RPMI8226 (cell line): ENCODE measurements around the gene SLC2A6.

Experiments
- DNase-seq: peaks from one replicate; pipeline ENCODE4 v3.0.0-alpha.2; 2015

The SLC2A6 gene, protein sequence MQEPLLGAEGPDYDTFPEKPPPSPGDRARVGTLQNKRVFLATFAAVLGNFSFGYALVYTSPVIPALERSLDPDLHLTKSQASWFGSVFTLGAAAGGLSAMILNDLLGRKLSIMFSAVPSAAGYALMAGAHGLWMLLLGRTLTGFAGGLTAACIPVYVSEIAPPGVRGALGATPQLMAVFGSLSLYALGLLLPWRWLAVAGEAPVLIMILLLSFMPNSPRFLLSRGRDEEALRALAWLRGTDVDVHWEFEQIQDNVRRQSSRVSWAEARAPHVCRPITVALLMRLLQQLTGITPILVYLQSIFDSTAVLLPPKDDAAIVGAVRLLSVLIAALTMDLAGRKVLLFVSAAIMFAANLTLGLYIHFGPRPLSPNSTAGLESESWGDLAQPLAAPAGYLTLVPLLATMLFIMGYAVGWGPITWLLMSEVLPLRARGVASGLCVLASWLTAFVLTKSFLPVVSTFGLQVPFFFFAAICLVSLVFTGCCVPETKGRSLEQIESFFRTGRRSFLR

DNA sequence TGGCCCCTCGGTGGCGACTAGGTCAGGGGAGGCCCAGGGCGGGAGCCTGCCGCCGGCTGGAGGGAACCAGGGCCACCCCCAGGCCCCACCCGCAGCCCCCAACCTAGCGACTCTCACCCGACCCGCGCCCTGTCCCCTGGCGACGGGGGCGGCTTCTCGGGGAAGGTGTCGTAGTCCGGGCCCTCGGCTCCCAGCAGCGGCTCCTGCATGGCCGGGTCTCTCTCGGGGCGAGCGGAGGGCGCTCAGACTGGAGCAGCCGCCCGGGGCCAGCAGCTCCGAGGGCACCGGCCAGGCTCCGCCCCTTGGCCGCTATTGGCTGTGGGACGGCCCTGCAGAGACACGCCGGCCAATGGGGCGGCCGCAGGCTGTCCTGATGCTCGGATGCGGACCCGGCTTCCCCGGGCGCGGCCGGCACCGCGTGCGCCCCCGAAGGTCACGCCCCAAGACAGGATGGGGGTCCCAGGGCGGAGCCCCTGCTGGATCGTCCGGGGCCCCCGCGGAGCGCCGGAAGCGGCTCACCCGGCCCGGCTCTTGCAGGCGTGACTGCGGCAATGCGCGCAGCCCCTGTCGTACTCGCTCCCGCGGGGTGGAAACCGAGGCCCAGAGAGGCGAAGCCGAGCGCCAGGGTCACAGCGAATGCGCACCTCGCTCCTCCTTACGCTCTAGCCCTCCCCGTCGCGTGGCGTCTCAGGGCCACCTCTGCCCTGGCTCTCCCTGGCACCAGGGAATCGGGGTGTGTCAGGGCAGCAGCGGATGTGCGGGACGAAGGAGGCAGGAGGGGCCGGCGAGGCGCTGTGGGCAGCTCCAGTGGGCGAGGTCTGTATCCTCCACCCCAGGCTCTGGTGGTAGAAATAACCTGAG, at the start of gene SLC2A6:
TSS of gene SLC2A6 (minus strand) at position 249 of the 861 bp plus-strand sequence. CDS start at position 209, 40 bp downstream.
- DNase-seq: peak; percentile 96

DNA sequence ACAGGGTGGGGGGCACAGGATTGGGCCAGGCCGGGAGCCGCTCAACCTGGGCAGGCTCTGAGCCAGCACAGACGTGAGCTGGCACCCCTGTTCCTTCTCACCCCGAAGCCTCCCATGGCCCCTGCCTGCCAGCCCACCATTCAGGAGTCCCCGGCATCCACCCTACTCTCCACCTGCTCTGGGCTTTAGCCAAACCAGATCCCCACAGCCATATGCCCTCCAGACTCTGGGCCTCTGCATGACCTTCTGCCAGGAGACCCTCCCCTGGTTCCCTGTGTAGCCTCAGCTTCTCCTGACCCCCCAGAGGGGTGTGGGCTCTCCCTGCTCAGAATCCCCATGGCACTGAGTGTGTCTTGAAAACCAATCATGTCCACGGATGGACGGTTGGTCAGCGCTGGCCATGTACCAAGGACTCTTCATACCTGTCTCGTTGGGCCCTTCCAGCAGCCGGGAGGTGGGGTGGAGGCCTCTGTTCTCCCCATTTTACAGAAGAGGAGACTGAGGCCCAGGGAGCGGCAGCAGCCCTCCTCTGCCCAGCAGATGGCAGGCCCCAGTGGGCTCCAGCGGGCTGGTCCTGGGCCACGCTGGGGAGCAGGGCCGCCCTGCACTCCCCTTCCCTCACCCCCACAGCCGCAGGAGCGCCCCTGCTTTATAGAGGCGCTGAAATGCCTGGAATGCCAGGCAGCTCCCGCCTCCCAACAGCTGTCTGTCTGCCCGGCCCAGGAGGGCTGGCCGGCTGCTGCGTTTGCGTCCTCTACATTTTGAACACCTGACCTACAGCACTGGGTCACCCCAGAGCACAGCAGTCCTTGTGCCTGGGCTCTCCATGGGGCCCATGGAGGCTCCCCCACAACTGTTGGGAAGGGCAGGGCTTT, 49.3 kb upstream of the SLC2A6 start:
- peak; percentile 40 for DNase-seq

DNA sequence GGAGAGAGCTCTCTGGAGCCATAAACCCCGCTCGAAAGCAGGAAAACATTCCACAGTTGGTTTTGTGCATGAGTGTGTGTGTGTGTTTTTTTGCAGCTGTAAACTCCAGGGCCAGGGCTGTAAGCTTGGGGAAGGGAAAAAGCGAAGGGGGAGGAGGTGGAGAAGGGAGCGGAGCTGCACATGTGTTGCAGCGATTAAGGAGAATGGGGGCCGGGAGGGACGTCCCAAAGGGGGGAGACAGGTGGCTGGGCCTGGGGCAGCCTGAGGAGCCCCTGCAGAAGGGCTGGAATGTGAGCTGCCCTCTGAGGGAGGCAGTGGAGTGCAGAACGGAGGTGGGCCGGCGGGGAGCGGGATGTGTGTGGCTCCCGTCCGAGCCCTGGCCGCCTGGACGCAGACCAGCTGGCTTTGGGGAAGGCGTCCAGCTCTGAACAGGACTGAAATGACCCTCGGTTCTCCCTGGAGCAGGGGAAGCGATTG, 48.6 kb upstream of the SLC2A6 start:
- no peak for DNase-seq

DNA sequence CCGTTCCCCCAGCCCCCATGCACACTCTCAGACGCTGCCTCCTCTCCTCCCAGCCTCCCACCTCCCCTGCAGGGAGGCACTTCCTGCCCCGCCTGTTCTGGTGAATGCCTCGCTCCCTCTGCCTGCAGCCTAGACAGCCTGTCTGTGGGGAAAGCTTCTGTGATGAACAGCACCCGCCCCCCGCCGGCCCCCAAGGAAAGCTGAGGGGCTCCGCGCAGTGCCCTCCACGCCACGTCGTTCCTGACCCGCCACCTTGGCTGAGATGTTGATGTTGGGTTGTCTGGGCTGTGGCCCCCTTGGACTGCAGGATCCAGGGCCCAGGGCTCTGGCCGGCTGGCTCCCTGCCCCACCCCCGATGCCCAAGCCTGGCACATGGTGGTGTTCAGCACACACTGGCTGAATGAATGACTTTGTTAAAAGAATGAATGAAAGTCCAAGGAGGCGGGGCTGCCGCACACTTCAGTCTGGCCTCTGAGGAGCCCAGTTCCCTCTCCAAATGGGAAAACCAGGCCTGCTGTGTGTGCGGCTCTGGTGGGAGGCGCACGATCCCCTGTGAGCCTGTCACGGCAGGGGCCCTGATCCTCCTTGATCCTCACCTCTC, 47.9 kb upstream of the SLC2A6 start:
- no peak for DNase-seq

DNA sequence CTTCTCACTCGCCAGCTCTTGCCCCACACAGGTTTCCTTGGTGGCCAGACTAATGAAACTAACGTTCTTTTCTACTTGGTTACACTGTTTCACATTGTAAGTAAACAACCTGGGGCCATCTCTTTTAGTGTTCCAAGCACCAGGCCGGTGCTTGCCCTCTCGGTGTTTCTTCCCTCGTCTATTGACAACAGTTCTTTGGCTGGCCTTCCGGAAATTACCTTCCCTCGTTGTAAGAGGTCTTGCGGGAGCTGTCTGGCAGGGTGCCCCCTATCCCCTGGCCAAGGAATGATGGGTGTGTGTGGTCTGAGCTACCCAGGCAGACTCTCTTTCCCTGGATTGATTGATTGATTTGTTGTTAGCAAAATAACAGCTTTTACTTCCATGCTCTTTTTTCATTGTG, 46.8 kb upstream of the SLC2A6 start:
- no peak for DNase-seq

DNA sequence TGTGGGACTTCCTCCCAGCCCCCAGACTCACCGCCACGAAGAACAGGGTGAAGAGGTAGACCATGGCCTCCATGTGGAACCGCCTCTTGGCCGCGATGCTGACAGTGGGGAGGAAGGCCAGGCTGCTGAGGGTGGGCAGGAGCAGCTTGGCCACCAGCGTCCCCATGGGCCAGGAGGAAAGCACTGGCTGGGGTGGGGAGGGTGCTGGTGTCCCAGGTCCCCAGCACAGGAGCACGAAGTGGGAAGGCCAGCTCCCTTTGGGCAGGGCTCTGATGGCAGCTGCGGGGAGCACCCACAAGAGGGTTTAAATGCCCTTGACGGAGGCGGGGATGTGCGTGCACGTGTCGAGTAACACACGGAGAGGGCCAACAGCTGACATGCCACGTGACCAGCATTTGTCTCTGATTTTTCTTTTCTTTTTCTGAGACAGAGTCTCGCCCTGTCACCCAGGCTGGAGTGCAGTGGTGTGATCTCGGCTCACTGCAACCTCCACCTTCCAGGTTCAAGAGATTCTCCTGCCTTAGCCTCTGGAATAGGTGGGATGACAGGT, 45.9 kb upstream of the SLC2A6 start, which contains the start of gene MYMK:
TSS of gene MYMK (minus strand) at position 281 of the 550 bp plus-strand sequence. CDS start at position 166, 115 bp downstream.
- no peak for DNase-seq

DNA sequence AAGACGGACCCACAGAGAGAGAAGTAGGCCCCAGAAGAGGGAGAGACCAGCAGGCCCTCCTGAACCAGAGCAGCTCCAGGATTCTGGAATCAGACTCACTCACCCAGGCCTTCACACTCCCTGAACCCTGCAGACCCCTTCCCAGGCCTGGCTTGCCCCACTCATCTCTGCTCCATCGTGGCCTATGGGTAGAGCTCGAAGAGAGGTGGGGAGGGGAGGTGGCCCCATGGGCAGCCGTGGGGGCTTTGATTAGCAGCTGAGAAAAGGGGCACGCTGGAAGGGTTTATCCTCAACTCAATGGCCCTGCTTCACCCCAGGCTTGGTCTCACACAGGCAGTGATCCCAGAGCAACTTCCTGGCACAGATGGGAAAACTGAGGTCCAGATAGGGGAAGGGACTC, 45.2 kb upstream of the SLC2A6 start:
- no peak for DNase-seq

DNA sequence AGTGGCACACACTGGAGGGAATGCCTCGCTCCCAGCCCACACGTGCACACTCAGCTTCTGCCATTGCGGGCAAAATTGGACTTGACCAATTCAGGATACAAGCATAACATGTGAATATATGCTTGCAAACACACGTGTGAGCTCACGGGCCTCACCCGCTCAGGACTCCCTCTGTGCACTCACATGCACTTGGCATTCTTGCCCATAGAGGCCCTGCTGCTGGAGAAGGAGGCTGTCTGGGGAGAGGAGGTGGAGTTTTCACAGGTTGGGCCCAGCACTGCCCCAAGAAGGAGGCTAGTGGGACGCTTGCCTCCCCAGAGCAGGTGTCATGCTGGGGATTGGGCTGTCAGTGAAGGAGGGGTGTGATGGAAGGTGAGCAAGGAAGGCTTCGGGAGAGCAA, 44.2 kb upstream of the SLC2A6 start:
- DNase-seq: peak; percentile 52

DNA sequence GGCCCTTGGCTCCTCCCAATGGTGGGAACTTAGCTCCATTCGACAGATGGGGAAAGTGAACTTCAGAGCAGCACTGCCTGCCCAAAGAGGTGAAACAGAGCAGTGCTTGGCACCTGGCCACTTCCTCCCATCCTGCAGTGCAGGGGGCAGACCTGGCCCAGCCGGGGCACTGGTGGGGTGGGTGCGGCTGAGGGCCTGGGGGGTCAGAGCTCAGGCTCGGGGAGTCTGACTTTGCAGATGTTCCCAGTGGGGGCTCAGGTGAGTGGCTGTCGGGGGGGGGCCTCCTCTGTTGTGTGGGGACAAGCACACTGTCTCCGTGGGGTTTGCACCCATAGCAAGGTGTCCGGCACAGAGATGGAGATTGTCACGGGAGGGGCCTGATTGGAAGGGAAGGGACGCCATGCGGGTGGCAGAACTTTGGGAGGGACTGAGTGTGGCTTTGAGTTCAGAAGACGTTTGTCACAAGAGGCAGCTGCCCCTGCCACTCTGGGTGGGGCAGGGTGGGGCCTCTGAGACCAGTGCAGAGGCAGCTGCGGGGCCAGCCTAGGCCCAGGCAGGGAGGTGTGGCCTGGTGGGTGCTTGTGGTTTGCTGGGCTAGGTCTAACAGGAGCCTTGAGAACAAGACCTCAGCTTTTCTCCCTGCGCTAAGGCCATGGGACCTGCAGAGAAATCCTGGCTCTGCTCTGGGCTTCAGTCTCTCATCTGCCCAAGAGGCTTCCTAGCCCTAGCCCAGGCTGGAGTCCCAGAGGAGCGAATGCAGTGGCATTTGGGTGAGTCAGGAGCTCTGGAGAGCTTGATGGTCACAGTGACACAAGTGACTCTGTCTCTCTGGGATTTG, 43.4 kb upstream of the SLC2A6 start:
- DNase-seq: peak; percentile 91

DNA sequence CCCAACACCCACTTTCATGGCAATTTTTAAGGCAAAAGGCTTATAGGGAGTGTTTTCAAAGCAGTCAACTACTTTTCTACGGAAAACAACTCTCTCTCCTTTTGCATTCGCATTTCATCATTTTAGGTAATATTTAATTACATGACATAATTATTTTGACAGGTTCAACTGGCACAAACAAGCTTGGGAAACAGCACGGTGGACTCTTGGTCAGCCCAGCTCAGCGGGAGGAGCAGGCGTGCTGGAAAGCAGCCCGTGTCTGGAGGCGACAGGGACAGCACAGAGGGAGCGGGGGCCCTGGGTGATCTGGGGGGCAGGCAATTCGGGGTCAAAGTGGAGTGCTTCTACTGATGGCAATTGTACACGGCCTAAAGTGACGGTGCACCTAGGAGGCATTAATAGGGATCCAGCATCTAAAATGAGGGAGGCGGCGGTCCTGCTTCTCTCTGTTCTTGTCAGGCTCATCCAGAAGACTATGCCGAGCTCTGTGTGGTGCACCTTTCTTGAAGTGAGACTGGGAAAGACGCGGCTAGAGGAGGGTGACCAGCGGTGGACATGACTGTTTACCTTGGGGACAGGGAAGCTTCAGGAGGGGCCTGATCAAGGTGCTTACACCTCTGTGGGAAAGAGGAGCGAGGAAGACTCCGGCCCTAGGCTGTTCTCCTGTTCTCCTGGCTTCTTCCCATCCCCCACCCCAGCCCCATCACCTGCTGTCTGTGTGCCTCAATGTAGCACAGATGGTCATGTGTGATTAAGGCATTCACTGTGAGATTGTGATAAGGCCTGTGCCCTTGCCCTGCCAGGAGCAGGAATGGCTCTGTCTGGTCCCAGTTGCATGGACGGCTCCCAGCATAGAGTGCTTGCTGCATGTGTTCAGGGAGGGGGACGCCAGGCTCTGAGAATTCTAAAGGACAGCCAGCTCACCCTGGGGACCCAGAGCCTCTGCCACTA, 42.5 kb upstream of the SLC2A6 start:
- no peak for DNase-seq

DNA sequence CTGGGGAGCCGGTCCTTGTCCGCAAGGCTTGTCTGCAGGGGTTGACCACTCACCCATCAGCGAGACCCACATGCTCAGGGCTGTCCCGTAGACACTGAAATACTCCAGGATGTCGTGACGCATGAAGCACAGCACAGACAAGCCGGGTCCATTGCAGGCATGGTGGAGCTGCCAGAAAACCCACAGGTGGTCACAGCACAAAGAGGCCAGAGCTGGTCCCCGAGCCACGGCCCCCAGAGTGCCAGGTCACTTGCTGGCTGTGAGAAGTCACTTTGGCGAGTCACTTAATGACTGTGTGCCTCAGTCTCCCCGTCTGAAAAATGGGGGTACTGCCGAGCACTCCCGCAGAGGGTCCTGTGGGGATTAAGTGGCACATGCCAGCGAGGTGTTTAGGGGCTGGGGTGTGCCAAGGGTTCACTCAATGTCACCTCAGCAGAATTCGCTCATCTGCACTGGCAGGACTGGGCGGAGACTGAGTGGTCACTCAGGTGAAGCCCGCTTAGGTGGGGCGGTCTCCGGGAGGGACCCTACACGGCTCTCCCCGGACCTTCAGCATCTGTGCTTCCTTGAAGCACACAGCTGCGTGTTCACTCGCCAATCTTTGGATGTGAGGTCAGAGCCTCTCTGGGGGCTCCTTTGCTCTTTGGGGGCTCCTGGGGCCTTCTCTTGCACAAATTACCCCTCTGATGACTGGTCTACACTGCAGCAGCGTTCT, 41.4 kb upstream of the SLC2A6 start:
- no peak for DNase-seq

DNA sequence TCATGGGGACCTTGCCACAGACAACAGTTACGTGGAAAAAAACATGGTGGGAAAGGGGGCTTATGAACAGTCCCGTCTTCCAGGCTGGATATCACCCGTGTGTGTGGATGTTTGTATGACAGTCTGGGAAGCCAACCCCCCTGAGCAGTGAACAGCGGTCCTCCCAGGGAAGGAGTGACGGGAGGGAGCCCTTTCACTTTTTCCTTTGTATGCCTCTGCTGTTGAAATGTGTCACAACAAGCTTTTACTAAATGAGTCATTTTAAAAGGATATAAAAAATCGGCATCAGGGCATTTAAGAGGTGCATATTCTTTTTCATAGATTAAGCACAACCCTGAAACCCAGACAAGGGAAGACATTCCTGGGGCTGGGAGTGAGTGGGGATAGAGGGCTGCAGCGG, 40.8 kb upstream of the SLC2A6 start:
- DNase-seq: no peak

DNA sequence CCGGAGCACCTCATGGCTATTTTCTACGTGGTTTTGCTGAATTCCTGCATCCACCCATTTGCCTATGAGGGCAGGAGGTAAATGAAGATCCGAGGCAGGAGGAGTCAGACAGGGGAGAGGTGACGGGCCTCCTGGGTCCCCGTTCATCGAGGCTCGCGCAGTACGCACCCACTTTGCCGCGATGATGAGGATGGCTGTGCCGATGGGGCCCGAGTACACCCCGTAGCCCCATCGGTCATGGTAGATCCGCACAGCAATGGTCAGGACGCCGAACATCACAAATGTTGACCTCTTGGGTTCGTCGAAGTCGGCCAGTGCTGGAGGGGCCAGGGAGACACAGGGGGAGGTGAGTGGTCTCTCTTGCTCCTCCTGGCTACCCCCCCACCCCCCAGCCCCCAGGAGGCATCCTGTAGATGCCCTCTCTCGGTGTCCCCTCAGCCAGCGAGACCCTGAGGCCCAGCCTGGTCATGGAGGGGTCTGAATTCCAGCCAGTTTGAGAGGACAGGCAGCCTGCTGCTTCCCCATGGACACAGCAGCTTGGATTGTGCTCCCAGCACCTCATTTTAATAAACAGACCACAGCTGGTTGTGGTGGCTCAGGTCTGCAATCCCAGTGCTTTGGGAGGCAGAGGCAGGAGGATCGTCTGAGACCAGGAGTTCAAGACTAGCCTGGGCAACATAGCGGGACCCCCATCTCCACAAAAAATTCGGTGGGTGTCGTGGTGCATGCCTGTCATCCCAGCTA, 40.0 kb upstream of the SLC2A6 start:
- no peak for DNase-seq

DNA sequence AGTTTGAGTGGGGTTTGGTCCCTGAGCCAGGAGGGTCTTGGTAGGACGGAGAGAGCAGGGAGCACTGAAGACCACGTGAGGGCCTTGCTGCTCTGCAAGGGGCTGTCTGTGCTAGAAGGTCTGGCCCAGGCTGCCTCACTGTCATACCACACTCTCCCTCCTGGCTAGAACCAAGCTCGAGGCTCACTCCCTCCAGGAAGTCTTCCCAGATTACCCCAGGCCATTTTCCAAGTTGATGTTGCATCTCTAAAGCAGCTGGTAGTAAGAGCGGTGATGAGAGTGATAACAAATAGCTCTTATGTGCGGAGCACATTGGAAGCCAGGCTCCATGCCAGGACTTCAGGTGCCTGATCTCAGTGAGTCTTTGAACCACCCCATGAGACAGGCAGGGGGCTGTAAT, 39.3 kb upstream of the SLC2A6 start:
- no peak for DNase-seq

DNA sequence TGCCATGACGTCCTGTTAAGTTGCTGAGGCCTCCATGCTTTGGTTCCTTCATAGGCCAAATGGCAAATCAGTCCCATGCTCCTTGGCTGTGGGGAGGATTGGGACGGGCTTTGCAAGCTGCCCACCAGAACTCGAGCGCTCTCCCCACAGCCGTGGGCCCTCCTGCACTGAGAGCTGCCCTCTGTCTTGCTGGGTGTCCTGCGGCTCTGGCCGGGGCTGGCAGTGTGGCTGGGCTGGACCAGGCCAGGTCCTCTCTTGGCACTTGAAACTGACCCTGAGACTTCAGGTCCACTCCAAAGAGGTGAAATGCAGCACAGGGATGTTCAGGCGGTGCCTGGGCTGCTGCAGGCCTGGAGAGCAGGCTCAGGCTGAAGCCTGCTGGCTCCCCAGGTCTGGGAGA, 38.8 kb upstream of the SLC2A6 start:
- no peak for DNase-seq

DNA sequence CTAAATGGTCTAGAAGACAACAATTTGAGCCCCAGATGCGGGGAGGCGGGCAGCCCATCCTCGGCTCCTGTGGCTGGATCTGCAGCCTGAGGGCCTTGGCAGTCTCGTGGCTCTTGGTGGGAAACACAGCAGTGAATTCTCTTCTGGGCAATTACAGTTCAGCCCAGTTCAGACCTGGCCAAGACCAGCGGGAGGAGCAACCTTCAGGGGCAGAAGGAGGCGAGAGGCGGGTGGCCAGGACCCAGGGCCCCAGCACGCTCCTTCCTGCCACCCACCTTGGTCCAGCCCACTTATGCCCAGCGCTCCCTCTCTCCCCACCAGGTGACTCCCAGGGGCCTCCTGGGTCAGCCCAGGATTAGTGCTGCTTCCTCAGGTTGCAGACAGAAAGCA, 38.1 kb upstream of the SLC2A6 start:
- DNase-seq: no peak

DNA sequence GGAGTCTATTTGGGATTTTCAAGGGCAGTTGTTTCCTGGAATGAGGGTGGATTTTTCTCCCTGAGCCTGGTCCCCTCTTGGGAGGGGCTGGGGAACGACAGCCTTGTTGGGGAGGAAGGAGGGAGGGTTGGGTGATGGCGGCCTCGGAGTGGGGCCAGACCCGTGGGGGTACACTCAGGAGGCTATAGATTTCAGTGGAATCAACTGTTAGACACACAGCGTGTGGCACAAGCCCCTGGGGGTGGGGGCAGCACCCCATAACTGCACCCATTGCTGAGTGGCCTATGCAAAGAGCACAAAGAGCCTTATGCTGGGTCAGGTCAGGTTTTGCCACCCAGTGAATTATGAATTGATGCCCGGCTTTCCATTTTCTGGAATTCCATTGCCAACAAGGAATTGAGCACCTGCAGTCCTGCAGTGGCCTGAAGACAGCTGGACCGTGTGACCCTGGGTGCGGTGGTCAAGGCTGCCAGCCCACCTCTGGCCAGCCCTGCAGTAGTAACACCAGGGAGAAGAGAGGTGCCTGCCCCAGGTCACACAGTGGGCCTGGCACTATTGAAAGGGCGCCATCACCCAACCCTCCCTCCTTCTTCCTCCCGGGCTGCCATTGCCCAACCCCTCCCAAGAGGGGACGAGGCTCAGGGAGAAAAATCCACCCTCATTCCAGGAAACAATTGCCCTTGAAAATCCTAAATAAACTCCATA, 37.5 kb upstream of the SLC2A6 start:
- no peak for DNase-seq
